ENCODE measurements around the gene MAGOH.

GRCh38 chr1:53238197-53239155, at the start of gene MAGOH:
- TF ChIP-seq CTCF (IDR thresholded peaks at IDR 0.05) = peak in 2 of 4 experiments; percentile 12 to 35
- peak; percentile 53 for TF ChIP-seq POLR2A (IDR thresholded peaks at IDR 0.05)
- TF ChIP-seq POLR2AphosphoS5 (IDR thresholded peaks at IDR 0.05) = peak; percentile 99
